ENCODE results near the gene CDC20.

DNA sequence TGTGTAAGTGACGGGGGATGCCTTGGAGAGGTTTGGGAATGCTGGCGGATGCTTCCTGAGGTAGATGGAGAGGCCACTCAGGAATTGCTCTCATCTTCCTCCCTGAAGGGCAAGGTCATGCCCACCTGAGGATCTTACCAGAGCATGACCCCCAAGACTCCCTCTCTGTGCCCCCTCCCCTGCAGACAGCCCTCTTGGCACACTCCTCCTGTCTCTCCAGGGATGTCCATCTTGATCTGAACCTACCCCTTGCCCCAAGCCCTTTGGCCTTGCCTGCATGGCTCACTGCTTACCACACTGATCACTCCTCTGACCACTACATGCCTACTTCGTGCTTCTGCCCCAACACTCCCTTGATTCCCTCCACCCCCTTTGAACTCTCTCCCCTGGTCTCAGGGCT is 39.0 kb upstream of the CDC20 start:
- TF ChIP-seq POLR2A (IDR thresholded peaks at IDR 0.05): no peak
- TF ChIP-seq, protein P1, sequence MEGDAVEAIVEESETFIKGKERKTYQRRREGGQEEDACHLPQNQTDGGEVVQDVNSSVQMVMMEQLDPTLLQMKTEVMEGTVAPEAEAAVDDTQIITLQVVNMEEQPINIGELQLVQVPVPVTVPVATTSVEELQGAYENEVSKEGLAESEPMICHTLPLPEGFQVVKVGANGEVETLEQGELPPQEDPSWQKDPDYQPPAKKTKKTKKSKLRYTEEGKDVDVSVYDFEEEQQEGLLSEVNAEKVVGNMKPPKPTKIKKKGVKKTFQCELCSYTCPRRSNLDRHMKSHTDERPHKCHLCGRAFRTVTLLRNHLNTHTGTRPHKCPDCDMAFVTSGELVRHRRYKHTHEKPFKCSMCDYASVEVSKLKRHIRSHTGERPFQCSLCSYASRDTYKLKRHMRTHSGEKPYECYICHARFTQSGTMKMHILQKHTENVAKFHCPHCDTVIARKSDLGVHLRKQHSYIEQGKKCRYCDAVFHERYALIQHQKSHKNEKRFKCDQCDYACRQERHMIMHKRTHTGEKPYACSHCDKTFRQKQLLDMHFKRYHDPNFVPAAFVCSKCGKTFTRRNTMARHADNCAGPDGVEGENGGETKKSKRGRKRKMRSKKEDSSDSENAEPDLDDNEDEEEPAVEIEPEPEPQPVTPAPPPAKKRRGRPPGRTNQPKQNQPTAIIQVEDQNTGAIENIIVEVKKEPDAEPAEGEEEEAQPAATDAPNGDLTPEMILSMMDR (IDR thresholded peaks at IDR 0.05): no peak

Data from upper lobe of left lung (tissue), 4 donors.